Gastrocnemius medialis (tissue), 4 donors: ENCODE measurements around the gene PFKP. TPM values are rescaled to one million over a fixed set of nuclear protein-coding genes. Genes with fewer than 3 reads are reported as not detected.

Experiments used
- ATAC-seq, 2 donors: fragments of 150-250 bp; one replicate each; pipeline ENCODE4 v1.9.1; 2016
- DNase-seq, 2 donors: peaks; one replicate each; pipeline ENCODE4 v3.0.0-alpha.2; 2019
- H3K27ac ChIP-seq, 4 donors: fragments of 200-600 bp; sonication (generic); 1 replicate in 1 of 4; 2 replicates in 3 of 4; pipeline ENCODE4 v1.5.1; 2016 to 2018; ENCODE audit warnings: mild to moderate bottlenecking in 2 of 4, moderate library complexity in 1 of 4
- H3K27me3 ChIP-seq, 3 donors: fragments of 200-600 bp; sonication (generic) in 2 of 3; 1 replicate in 1 of 3; 2 replicates in 2 of 3; pipeline versions ENCODE4 v1.5.1 to v1.6.0; 2016 to 2019; ENCODE audit warnings: mild to moderate bottlenecking in 1 of 3, moderate library complexity in 1 of 3
- H3K36me3 ChIP-seq, 2 donors: fragments of 200-600 bp; sonication (generic) in 1 of 2; one replicate each; pipeline ENCODE4 v1.5.1; 2017 to 2018
- H3K4me1 ChIP-seq, 2 donors: fragments of 200-600 bp; sonication (generic) in 1 of 2; one replicate each; pipeline ENCODE4 v1.5.1; 2016 to 2017; ENCODE audit warnings: mild to moderate bottlenecking in 2 of 2
- H3K4me3 ChIP-seq, 4 donors: fragments of 200-600 bp; sonication (generic) in 3 of 4; 1 replicate in 1 of 4; 2 replicates in 3 of 4; pipeline ENCODE4 v1.5.1; 2016 to 2019; ENCODE audit warnings: mild to moderate bottlenecking in 2 of 4
- H3K9me3 ChIP-seq, 3 donors: fragments of 200-600 bp; sonication (generic) in 2 of 3; 1 replicate in 1 of 3; 2 replicates in 2 of 3; pipeline ENCODE4 v1.5.1; 2016 to 2019
- POLR2A ChIP-seq, 2 donors: fragments of 450-650 bp; IDR thresholded peaks; one replicate each; pipeline ENCODE4 v1.6.1; 2017; ENCODE audit warnings: antibody characterized with exemption in 2 of 2, mild to moderate bottlenecking in 2 of 2, moderate library complexity in 2 of 2
- in situ Hi-C, 4 donors: fragments of 200-750 bp; cut with MboI; loops; one replicate each; pipeline versions ENCODE4 v1.15.0 to v1.8.0; 2017; ENCODE audit warnings: low sequenced_read_pairs in 4 of 4
- intact Hi-C: fragments of 100-400 bp; cut with DNase I; formaldehyde crosslinking; loops from one replicate; pipeline ENCODE4 v1.15.1; 2023; ENCODE audit warnings: low total_unique reads
- total RNA-seq, 4 donors: library from RNA; depleted of rRNA; stranded (reverse); fragments of >200 nt; gene quantifications; one replicate each; pipeline versions ENCODE4 v1.1.0 to v1.2.3, GENCODE V29; 2016
- TF ChIP-seq, protein P1 (sequence below), 5 experiments: fragments of 450-650 bp in 3 of 5; fragments of 200-600 bp in 2 of 5; sonication (generic) in 2 of 5; IDR thresholded peaks in 4 of 5; conservative IDR thresholded peaks in 1 of 5; 1 replicate in 4 of 5; 2 replicates in 1 of 5; pipeline ENCODE4 v1.5.1; 2016 to 2019; ENCODE audit warnings: antibody characterized with exemption in 5 of 5, mild to moderate bottlenecking in 3 of 5, moderate library complexity in 3 of 5

Gene PFKP
- total RNA-seq, 4 donors from 2014 or later = 21.3 to 171 (median 38.9) TPM

DNA sequence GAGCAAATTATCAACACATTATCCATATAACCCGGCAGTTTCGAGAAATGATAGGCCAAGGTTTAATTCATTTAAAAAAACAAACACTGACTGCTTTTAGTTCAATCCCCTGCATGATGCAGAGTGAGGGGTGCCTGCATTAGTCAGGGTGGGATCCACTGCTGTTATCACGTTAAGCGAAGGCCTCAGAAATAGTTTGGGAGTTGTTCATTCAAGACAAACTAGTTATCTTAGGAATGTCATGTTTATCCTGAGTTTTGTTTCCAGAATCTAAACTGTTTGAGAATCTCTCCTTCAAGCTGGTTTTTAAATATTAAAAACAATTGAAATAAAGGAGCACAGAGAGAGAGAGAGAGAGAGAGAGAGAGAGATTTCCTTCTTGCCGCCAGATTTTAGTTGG lies 36.6 kb upstream of the PFKP start:
- DNase-seq (no peak), ATAC-seq (no peak)
- no peaks in the 10 kb centered on the region for H3K9me3 ChIP-seq
- no peaks in the 10 kb centered on the region for H3K27me3 ChIP-seq
- no peak overlapping the region for H3K27ac ChIP-seq
- intact Hi-C loops = no loop called here
- no peaks in the 10 kb centered on the region for H3K4me1 ChIP-seq
- H3K4me3 ChIP-seq = no peak overlapping the region
- in situ Hi-C loops = loop anchor here in 1 of 4 donors (5.0 kb wide), 1 partner anchor 103 kb away; no protein-coding TSS in a partner anchor
- no peaks in the 10 kb centered on the region for H3K36me3 ChIP-seq
- TF ChIP-seq, protein P1, sequence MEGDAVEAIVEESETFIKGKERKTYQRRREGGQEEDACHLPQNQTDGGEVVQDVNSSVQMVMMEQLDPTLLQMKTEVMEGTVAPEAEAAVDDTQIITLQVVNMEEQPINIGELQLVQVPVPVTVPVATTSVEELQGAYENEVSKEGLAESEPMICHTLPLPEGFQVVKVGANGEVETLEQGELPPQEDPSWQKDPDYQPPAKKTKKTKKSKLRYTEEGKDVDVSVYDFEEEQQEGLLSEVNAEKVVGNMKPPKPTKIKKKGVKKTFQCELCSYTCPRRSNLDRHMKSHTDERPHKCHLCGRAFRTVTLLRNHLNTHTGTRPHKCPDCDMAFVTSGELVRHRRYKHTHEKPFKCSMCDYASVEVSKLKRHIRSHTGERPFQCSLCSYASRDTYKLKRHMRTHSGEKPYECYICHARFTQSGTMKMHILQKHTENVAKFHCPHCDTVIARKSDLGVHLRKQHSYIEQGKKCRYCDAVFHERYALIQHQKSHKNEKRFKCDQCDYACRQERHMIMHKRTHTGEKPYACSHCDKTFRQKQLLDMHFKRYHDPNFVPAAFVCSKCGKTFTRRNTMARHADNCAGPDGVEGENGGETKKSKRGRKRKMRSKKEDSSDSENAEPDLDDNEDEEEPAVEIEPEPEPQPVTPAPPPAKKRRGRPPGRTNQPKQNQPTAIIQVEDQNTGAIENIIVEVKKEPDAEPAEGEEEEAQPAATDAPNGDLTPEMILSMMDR (IDR thresholded peaks at IDR 0.05 in 4 of 5, conservative IDR thresholded peaks at IDR 0.05 in 1 of 5) = no peak
- TF ChIP-seq POLR2A (IDR thresholded peaks at IDR 0.05) = no peak

DNA sequence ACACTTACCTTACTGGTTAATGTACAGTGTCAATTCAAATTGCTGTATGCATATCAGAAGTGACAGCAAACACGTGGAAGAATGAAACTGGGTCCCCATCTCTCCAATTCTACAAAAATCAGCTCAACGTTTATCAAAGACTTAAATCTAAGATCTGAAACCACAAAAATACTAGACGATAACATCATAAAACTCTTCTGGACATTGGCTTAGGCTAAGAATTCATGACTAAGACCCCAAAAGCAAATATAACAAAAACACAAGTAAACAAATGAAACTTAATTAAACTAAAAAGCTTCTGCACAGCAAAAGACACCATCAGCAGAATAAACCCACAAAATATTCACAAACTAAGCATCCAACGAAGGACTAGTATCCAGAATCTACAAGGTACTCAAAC lies 35.9 kb upstream of the PFKP start:
- Histone ChIP-seq H3K27me3 (no peaks in the 10 kb centered on the region), H3K4me3 (no peak overlapping the region), H3K4me1 (no peaks in the 10 kb centered on the region), H3K36me3 (no peaks in the 10 kb centered on the region), H3K9me3 (no peaks in the 10 kb centered on the region), H3K27ac (no peak overlapping the region)
- in situ Hi-C loops = loop anchor here in 1 of 4 donors (5.0 kb wide), 1 partner anchor 104 kb away; no protein-coding TSS in a partner anchor
- no peak for TF ChIP-seq POLR2A (IDR thresholded peaks at IDR 0.05)
- TF ChIP-seq, protein P1 (IDR thresholded peaks at IDR 0.05 in 4 of 5, conservative IDR thresholded peaks at IDR 0.05 in 1 of 5) = no peak
- DNase-seq (no peak), ATAC-seq (no peak)
- intact Hi-C loops = no loop called here

DNA sequence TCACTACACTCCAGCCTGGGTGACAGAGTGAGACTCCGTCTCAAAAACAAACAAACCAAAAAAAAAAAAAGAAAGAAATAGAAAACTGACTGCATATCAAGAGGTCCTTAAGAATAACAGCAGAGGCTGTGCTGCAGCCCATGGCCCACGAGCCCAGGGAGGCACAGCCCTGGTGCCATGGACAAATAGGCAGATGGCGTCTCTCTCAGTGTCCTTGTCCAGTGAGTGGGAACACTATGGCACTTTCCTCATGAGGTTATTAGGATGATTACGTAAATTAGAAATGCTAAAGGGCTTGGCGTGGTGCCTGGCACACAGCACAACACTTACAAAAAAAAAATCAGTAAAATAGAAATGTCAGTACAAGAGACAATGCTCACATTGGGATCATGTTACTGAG lies 33.4 kb upstream of the PFKP start:
- no peak for ATAC-seq
- H3K9me3 ChIP-seq = no peaks in the 10 kb centered on the region
- intact Hi-C loops = no loop called here
- H3K27ac ChIP-seq = no peak overlapping the region
- H3K4me3 ChIP-seq = no peak overlapping the region
- H3K36me3 ChIP-seq = no peaks in the 10 kb centered on the region
- no peaks in the 10 kb centered on the region for H3K4me1 ChIP-seq
- no peak for TF ChIP-seq POLR2A (IDR thresholded peaks at IDR 0.05)
- TF ChIP-seq, protein P1 (IDR thresholded peaks at IDR 0.05 in 4 of 5, conservative IDR thresholded peaks at IDR 0.05 in 1 of 5) = no peak
- no peaks in the 10 kb centered on the region for H3K27me3 ChIP-seq
- DNase-seq = no peak
- in situ Hi-C loops = loop anchor here in 1 of 4 donors (5.0 kb wide), 1 partner anchor 107 kb away; no protein-coding TSS in a partner anchor

DNA sequence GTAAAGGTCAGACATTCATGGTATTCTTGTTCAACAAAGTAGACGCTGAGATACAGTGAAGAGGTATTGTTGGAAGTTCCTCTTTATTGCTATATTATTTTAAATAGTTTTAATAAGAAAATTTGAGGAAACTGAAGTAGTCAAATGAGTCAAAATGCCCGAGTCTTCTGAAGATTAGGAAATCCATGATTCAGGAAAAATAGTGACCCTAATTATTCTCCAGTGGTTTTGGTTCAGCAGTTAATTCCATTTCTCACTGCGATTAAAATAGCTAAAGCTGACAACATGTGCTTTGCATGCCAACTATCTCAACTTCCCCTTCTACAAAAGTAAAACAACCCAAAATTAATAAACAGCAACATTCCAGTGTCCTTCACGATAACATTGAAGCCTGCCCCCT lies 32.7 kb upstream of the PFKP start:
- no peaks in the 10 kb centered on the region for H3K4me1 ChIP-seq
- H3K4me3 ChIP-seq = no peak overlapping the region
- no peaks in the 10 kb centered on the region for H3K9me3 ChIP-seq
- TF ChIP-seq, protein P1 (IDR thresholded peaks at IDR 0.05 in 4 of 5, conservative IDR thresholded peaks at IDR 0.05 in 1 of 5) = no peak
- no peak for TF ChIP-seq POLR2A (IDR thresholded peaks at IDR 0.05)
- H3K27me3 ChIP-seq = no peaks in the 10 kb centered on the region
- ATAC-seq (no peak), DNase-seq (no peak)
- H3K36me3 ChIP-seq = no peaks in the 10 kb centered on the region
- intact Hi-C loops = no loop called here
- in situ Hi-C loops = loop anchor here in 1 of 4 donors (5.0 kb wide), 1 partner anchor 107 kb away; no protein-coding TSS in a partner anchor
- H3K27ac ChIP-seq = no peak overlapping the region
